NCI-H345 treated with DMSO at 0.1 percent for 48 hours (cell line): ENCODE results near the gene GAS6.
"Not testable (repeated sequence)": the region's sequence is repeated elsewhere in the genome, so short reads cannot be mapped to it uniquely, and the experiment has no call there.

Source experiments
- DNase-seq: peaks from one replicate; lab custom pipeline; 2025; ENCODE audit not compliant: unreplicated experiment; lab: John Stamatoyannopoulos, UW

Gene GAS6

DNA sequence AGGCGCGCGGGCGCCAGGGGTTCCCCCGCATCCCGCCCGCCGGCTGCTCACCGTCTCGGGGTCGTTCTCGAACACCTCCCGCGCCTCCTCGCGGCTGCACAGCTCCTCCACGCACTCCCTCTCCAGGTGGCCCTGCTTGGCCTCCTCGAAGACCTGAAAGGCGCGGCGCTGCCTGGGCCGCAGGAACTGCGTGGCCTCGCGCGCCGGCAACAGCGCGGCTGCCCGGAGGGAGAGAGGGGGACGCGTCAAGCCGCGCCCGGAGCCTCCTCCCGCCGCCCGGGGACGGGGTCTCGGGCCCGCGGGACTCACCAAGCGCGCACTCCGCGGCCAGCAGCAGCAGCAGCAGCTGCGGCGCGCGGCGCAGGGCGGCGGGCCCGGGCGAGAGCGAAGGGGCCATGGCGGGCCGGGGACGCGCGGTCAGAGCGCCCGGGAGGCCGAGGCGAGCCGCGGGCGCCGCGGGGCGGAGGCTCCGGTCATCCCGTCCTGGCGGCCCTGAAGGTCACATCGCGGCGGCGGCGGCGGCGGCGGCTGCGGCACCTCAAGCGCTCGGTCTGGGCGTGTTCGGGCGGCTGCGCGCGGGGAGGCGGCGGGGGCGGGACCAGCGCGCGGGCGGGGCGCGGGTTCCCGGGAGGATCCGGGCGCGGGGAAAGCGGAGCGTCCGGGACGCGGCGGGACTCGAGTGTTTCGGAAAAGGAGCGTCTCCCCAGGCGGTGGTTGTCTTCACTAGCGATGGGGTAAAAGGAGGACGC is at the start of gene GAS6:
Gene GAS6, minus strand, starts transcription at position 553 of the 749 bp plus-strand sequence. Its CDS starts 156 bp downstream, at position 397.
- no peak for DNase-seq

DNA sequence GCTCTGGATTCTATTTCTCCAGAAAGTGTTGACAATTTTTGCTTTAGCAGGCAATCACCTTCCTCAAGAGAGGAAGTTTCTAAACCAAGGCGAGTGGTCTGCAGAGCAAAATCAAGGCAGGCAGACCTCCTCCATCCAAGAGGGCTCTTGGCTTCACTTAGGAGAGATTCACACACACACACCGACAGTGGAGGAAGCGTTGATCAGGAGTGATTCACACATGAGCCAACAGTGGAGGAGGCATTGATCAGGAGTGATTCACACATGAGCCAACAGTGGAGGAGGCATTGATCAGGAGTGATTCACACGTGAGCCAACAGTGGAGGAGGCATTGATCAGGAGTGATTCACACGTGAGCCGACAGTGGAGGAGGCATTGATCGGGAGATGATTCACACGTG is 49.5 kb upstream of the GAS6 start:
- DNase-seq: not testable (repeated sequence)

DNA sequence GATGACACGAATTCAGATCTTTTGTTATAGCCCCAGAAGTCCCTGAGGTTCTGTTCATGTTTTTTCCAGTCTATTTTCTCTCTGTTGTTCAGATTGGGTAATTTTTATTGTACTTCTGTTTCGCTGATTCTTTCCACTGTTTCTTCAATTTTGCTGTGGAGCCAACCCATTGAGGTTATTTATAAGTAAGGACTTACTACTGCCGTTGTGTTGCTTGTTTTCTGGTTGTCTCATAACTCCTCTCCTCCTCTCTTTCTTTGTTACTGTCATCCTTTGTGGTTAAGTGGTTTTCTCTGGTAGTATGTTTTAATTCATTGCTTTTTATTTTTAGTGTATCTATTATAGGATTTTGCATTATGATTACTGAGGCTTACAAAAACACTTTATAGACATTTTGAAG is 48.7 kb upstream of the GAS6 start:
- no peak for DNase-seq

GRCh38 chr13:113907635-113908617 is 44.0 kb upstream of the GAS6 start:
- peak; percentile 91 for DNase-seq

DNA sequence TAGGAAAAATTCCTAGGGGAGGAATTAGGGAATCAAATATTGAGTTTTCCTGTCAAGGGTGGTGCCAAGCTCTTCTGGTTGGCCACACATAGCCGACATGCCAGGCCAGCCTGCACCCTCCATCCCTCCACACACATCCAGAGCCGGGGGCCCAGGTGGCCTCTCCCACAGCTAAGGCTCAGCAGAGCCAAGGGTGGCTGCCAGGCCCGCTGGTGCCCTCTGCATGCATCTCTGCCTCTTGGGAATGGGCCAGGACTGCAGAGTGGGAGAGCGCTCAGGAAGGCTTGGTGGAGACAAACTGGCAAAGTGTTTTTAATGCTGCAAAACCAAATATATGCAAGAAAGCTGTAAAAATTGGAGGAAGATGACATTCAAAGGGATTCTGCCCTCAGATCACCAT is 42.7 kb upstream of the GAS6 start:
- DNase-seq: peak; percentile 4

DNA sequence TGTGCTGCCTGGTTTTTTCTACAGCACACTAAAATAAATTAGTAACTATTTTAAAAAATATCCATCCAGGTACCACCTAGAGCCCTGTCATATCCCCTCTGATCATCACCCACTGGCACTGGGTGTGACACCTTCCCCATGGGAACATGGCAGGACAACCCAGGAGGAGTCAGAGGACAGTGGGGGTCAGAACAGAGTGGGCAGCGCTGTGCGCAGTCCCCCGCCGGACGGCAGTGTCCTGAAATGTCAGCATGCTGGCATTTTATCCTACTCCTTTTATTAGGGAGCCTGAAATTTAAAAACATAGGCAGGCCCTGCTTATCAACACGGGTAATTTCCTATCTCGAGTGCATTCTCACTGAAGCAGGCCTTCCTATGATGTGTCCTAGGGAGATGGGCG is 42.1 kb upstream of the GAS6 start:
- no peak for DNase-seq

- no peak for DNase-seq
These were observed 41.1 kb upstream of the GAS6 start for GRCh38 chr13:113905018-113905417.

DNA sequence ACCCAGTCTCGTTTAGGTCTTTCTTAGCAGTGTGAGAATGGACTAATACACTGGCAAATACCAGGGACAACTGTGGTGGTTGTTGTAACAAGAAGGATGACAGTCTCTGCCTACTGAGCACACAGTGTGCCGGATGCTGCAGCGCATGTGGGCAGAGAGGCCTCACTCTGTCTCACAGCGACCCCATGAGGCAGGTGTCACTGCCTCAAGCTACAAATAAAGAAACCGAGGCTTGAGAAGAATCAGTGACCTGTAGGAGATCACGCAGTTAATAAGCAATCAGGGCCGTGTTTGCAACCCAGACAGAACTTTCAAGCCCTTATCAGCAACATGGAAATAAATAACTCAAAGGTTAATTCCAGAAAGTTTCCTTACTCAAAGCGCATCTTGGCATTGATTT is 40.5 kb upstream of the GAS6 start:
- DNase-seq: no peak

- DNase-seq: no peak
These were observed 40.0 kb upstream of the GAS6 start for GRCh38 chr13:113903912-113904311.

DNA sequence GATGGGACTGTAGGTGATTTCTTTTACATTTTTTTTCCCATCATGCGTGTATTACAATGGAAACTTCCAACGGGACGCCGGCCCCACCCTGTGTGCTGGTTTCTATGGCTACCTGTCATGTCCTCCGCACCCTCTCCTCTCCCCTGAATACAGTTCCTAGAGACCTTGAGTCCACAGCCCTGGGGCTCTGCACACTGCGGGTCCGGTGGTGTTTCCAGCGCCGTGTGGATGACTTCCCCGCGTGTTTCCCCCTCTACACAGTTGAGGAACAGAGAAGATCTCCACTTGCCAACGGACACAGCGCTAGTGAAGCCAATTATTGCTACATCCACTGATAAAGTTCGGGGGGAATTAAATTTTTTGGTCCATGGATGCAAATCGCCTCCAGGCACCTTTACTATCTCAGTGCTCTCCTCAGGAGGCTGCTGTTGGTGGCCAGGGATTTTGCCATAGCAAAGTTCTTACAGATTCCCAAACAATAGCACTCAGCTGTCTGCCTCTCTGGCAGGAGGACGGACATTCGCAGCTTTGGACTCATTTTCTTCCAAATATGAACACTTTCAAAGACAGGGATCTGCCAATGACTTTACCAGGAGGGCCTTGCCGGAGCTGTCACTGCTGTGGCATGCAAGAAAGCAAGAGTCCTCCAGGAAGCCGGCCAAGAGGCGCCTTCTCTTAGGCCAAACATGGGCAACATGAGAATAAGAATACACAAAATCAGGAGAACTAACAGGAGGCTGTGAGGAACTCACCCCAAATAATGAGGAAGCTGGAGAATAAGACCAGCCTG is 39.3 kb upstream of the GAS6 start:
- no peak for DNase-seq

DNA sequence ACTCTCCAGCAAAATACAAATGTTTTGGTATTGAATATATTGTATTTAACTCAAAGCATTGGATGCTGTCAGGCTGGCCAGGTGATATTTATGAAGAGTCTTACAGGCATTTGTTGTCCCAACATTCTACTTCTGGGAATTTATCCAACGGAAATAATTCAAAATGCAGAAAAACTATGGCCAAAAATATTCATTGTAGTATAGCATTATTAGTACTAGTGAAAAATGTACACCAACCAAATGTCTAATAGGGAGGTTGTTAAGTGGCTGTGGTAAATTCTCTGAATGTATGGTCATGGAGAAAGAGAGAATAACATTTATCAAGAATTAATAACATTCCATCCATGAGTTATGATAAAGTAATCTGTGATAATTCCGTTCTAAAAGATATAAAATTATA is 38.6 kb upstream of the GAS6 start:
- DNase-seq: no peak

DNA sequence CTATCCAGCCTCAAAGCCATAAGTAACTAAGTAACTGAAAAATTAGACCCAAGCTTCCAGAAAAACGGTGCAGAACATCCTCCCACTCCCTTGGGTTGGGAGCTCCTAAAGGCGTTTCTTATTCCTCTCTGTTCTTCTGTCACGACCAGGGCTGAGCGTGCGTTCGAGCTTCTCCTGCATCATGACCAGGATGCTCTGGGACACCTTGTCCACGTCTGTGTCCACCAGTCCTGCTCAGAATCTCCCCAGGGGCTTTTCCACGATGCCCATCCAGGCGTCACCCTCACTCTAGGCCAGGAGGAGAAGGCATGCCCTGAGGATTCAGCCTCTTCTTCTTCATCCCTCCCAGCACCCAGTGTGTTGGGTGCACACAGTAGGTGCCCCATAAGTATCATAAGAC is 37.8 kb upstream of the GAS6 start:
- no peak for DNase-seq

- DNase-seq: no peak
These were observed 37.4 kb upstream of the GAS6 start for GRCh38 chr13:113901231-113901630.

DNA sequence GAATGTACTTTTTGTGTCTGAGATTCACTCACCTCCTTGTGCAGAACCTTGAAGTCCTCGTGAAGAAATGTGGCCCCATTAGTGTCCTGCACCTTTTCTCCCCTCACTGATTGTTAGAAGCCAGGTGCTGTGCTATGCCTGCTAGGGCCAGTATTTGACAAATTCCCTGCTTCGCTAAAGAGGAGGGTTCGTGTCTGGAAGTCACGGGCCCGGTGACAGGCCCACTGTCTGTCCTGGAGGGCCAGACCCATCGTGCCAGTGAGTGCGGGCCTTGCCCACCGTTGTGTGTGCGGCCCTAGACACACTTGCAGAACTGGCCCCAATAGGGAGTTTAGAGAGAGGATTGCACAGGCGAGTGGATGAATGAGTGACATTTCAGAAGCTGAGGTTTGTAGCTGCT is 36.8 kb upstream of the GAS6 start:
- DNase-seq: no peak

- no peak for DNase-seq
These were observed 34.5 kb upstream of the GAS6 start for GRCh38 chr13:113898391-113898790.

DNA sequence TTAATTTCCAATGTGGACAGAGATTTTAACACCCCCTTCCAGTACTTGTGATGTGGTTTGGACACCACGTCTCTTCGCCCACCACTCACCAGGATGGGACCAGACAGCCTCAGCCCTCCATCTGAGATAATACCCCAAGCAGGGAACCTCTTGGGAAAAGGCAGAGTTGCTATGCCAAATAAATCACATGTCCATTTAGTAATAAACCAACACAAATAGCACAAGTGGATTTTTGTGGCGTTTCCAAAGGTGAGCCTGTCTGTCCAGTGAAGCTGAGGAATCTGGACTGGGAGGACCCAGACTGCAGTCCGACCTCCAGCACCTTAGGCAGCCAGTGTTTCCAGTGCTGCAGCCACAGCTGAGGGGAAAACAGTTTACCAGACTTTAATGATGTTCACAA is 34.1 kb upstream of the GAS6 start:
- no peak for DNase-seq

GRCh38 chr13:113897161-113897560 is 33.3 kb upstream of the GAS6 start:
- DNase-seq: no peak

- no peak for DNase-seq
These were observed 31.6 kb upstream of the GAS6 start for GRCh38 chr13:113895436-113895835.

DNA sequence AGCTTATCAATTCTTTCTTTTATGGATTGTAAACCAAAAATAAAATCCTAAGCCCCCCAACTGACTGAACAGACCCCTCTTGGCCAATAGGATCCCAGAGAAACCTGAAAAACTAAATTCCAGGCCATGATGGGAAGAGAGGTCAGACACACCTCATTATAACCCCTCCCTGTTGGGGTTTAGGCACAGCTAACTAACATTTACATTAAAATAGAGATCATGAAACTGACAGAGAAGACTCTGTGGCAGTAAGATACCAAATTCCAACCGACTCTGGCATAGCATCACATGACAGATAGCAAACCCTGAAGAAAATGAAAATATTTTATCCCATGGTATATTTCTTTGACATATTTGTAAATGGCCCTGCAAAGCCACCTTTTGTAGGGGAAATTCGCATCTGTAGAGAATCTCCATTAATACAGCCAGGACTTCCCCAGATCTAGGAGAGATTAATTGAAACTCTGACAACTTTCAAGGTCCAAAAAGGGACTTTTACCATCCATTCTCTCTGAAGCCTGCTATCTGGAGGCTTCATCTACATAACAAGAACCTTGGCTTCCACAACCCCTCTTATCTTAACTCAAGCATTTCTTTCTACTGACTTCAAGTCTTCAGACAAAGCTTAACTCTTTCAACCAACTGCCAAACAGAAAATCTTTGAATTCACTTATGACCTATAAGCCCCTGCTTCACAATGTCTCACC is 27.1 kb upstream of the GAS6 start:
- DNase-seq: no peak

DNA sequence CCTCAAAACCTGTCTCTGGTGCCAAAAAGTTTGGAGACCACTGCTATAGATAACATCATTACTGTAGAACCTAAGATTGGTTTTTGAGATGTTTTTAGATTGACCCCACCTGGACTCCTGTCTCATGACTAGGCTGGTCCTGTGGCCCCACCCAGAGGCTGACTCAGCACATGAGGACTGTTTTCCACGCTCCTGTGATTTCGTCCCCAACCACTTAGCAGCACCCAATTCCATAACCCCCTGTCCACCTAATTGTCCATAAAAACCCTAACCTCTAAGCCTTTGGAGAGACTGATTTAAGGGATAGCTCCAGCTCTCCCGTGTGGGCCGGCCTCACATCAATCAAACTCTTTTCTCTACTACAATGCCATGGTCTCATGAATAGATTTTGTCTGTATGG is 25.6 kb upstream of the GAS6 start:
- DNase-seq: no peak
